Stimulated activated CD4-positive, alpha-beta T cell treated with anti-CD3 and anti-CD28 coated beads, Interleukin-4, amount 100 ng/mL, for 48 hours (primary cell): ENCODE data around the gene PRKCH.
A peak's percentile ranks its signal among the peaks of the same experiment; 100 is the strongest.

Experiments used
- DNase-seq, 2 donors: peaks; one replicate each; pipeline ENCODE4 v3.0.0-alpha.2; 2020; ENCODE audit warnings: low read depth in 2 of 2

Gene PRKCH

GRCh38 chr14:61321385-61322010 lies at the start of gene PRKCH:
Gene PRKCH, plus strand, starts transcription at chr14:61321579. Its CDS starts 523 bp downstream, at chr14:61322102.
- DNase-seq: peak; percentile 68 to 76

- no peak for DNase-seq
Measured at GRCh38 chr14:61277232-61277631, 44.1 kb upstream of the PRKCH start.

DNA sequence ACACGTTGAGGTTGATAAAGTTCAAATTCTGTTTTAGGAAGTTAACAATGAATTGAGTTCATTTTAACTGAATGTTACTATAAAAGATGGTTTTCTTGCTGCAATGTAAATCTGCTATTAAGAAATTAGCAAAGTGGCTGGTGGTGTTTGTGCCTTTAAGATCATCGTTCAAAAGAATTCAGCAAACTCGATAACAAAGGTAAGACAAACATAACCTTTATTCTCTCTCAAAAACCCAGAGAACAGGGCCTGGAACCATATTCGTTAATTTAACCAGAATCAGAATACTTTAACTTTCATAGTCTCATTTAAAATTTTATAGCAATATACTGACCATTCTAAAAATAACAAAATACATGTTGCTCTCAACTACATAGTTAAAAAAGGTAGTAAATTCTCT lies 43.6 kb upstream of the PRKCH start:
- no peak for DNase-seq

DNA sequence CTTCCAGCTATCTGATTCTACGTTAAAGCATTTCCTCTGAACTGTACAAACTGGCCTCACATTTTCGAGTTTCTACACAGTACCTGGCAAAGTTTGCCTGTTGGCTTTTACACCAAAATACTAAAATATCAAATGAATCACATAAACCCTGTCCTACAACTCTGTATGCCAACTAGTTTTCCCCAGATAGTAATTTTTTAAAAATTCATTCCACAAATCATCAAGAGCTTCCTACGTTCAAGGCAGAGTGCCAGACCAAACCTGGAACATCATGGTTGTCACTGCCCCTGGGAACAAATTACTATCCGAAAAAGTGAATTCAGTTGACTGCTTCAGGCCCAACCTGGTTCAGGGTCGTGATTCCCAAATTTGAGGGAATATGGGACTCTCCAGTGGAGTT lies 42.3 kb upstream of the PRKCH start:
- no peak for DNase-seq

GRCh38 chr14:61280092-61280525 lies 41.3 kb upstream of the PRKCH start:
- peak; percentile 31 to 32 for DNase-seq

GRCh38 chr14:61280526-61281185 lies 40.7 kb upstream of the PRKCH start:
- DNase-seq: peak; percentile 67 to 76

GRCh38 chr14:61281186-61281947 lies 40.0 kb upstream of the PRKCH start, which contains the start of gene TMEM30B:
Gene TMEM30B, minus strand, starts transcription at chr14:61281338. Its CDS starts 191 bp downstream, at chr14:61281147.
- DNase-seq: no peak

DNA sequence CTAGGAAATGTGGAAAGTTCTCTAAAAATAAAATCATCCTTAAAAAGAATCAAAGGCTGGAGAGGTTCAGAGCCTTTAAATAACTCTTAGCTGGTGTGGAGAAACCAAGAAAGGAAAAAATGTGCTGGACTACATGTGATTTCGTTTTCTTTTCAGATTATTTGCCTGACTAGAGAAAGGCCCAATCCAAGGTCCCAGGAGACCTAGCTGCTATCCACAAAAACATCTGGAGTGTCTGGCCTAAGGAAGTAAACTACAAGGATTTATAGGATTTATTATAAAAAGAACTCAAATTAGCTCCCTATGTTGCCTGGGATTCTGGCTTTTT lies 39.5 kb upstream of the PRKCH start:
- DNase-seq: no peak

DNA sequence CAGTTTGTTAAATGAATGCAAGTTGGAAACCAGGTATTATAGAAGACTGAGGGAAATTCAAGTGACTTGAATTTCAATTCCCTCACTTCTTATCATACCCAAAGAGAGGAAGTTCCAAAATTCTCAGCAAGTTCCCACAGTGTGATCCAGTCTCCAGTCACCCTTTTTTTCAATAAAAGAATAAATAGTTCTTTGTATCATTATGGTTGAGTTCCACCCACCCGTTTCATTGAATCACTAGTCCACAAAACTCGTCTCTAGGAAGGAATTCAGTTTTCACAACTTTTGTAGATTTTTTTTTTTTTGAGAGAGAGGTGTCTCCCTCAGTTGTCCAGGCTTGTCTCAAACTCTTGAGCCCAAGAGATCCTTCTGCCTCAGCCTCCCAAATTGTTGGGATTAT lies 38.6 kb upstream of the PRKCH start:
- no peak for DNase-seq

DNA sequence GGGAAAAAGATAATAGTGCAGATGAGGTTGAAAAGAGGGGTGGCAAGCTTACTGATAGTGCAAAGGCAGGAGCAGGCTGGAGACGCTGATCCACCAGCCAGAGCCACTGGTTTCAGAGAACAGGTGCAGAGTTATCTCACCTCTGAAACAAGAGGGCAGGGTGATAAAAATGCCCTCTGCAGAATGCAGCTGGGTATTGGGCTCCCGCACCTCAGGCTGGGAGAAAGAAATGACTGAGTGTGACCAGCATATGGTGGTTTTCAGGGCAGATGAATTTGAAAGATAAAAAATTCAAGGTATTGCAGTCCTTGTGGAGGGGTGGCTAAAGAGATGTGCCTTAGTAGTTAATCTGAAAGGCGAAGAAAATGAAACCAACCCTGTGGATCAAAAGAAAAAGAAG lies 37.4 kb upstream of the PRKCH start:
- DNase-seq: no peak

DNA sequence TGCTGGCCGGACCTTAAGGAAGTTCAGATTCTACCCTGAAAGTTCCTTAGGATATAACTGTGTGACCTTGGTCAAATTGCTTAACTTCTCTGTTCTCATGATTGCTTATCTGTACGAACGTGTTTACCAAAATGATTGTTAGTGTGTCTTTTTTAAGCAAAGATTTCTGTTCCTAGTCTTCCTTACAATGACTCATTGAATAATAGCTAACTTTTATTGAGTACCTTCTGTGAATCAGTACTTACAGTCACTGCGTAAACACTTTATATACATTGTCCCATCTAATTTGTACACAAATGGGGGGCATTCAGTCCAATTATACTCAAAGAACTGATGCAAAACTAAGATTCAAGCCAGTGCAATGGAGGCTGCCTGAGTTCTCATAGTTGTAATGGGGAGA lies 36.0 kb upstream of the PRKCH start:
- no peak for DNase-seq

DNA sequence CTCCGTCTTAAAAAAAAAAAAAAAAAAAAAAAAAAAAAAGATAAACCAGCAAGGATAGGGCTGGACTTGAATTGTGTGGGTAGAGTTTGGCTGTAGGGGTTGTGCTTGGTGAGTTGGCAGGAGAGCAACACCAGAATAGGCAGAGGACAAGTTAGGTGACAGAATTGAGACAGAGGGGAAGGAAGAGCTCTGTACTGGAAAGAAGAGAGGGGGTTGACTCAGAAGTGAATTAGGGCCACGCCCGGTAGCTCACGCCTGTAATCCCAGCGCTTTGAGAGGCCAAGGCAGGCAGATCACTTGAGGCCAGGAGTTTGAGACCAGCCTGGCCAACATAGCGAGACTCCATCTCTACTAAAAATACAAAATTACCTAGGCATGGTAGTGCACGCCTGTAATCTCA lies 34.2 kb upstream of the PRKCH start:
- no peak for DNase-seq

GRCh38 chr14:61288228-61288627 lies 33.2 kb upstream of the PRKCH start:
- DNase-seq: no peak

DNA sequence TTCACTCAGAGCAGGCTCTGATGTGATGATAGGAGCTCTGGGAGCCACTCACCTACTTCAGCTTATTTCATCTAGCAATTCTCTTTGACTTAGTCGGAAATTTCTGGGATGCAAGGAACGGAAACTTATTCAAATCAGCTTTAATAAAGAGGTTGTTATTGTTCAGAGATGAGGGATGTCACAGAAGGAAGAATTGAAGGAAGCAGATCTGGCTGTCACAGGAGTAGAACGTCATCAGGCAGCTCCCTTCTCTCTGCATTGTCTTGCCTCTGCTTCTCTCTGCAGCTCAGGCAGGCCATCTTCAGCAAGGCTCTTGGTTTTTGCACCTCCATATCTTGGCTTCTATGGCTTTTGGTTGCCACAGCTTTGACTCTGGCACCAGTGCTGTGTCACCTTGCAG lies 32.7 kb upstream of the PRKCH start:
- no peak for DNase-seq

- no peak for DNase-seq
Measured at GRCh38 chr14:61290701-61291100, 30.7 kb upstream of the PRKCH start.

- DNase-seq: no peak
Measured at GRCh38 chr14:61296151-61296550, 25.2 kb upstream of the PRKCH start.

DNA sequence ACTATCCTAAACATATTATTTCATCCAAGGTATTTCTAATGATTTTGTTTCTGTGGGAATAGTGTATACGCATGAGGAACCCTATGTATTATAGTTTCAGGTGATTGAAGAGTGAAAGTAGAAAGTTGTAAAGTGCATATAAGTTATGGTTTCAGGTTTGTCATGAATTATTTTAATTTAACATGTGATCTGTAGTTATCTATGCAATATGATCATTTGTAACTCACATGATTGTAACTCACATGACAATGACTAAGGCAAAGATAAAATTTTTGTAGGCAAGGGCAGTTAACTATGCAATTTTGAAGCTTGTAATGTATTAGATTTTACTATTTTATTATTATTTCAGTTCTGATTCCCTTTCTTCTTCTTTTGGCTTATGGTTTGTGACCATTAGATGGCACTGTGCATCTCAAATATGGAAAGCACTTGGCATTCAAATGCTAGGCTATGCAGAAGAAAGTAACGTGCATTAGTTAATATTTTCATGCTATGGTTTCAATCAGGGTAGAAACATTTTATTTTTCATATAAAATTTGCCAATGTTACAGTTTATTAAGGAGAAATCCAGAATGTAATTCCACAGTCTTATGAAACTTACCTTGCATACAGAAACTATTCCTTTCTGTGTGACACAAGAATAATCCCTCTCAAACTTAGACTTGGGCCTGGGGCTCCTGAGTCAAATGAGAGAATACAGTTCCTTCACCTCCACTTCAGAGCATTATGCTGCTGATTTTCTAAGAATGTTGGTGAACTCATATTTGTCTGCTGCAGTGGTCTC lies 24.5 kb upstream of the PRKCH start:
- no peak for DNase-seq

DNA sequence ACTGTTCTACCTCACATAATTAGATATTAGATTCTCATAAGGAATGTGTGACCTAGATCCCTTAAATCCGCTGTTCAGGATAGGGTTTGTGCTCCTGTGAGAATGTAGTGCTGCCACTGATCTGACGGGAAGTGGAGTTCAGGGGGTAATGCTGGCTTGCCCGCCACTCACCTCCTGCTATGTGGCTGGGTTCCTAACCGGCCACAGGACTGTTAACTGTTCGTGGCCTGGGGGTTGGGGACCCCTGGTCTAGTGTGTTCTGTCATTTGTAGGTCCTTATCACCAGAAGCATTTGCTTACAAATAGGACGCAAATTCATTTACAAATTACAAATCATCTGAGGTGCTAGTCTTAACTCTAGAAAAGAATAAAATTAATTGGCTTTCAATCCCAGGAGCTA lies 23.8 kb upstream of the PRKCH start:
- DNase-seq: no peak

DNA sequence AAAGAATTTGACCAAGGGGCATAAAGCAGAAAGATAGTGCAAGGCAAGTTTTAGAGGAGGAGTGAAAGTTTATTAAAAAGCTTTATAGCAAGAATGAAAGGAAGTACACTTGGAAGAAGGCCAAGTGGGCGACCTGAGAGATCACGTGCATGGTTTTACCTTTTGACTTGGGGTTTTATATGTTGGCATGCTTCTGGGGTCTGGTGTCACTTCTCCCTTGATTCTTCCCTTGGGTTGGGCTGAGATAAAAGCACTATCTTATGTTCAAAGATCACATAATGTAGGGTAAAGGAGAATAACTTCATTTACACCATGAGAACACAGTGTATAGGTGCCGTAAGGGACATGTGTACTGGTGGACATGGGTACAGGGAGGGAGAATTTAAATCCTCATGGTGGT lies 22.6 kb upstream of the PRKCH start:
- DNase-seq: no peak

- DNase-seq: no peak
Measured at GRCh38 chr14:61300209-61300608, 21.2 kb upstream of the PRKCH start.

DNA sequence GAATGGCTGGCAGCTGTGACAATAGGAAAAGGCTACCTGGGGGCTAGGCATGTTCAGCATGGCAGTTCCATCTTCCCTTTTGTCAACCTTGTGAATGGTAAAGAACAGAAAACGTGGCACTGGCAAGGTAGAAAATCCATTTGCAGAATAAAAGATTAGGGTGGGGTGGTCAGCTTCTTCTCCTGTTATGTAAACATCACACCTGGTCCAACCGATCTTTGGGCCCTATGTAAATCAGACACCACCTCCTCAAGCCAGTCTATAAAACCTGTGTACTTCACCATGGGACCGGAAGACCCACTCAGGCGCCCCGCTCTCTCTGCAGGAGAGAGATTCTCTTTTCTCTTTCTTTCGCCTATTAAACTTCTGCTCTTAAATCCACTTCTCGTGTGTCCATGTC lies 20.6 kb upstream of the PRKCH start:
- no peak for DNase-seq

- no peak for DNase-seq
Measured at GRCh38 chr14:61304688-61305087, 16.7 kb upstream of the PRKCH start.
